Measurements from ENCODE around the gene AFAP1.

AFAP1 gene

GRCh38 chr4:7760706-7761105 lies 179.0 kb downstream of the AFAP1 start:
- no peaks in the 10 kb centered on the region for H3K79me1 ChIP-seq (ENCODE audit: low read length)
- no peaks in the 10 kb centered on the region for H3K79me2 ChIP-seq (ENCODE audit: control insufficient read depth, insufficient read depth, low read length, poor library complexity)
- H3K27ac ChIP-seq (ENCODE audit: low read depth, low read length) = no peak overlapping the region
- H3K27me3 ChIP-seq (ENCODE audit: insufficient read depth, low read length) = no peaks in the 10 kb centered on the region
- H3K14ac ChIP-seq (ENCODE audit: low read length) = no peak overlapping the region
- no peak overlapping the region for H4K8ac ChIP-seq (ENCODE audit: low read depth, low read length)
- H4K91ac ChIP-seq (ENCODE audit: low read depth, low read length) = no peak overlapping the region
- no peak overlapping the region for H3K18ac ChIP-seq (ENCODE audit: low read length)
- H2BK120ac ChIP-seq (ENCODE audit: insufficient read depth, low read length, poor library complexity) = no peak overlapping the region
- no CpG with 5 or more reads among the region's 16 CpGs for WGBS (ENCODE audit: extremely low coverage, insufficient coverage, insufficient read length)
- peaks cover 9 to 11% of the 10 kb centered on the region in 2 experiments for H3K4me1 ChIP-seq (ENCODE audit: control insufficient read depth in 1 of 2, insufficient read depth in 2 of 2, low read length in 2 of 2)
- H2BK12ac ChIP-seq (ENCODE audit: low read length) = no peak overlapping the region
- no peak overlapping the region for H2AFZ ChIP-seq (ENCODE audit: insufficient read depth, low read length, poor library complexity)
- no peak overlapping the region for H3K4ac ChIP-seq (ENCODE audit: low read depth, low read length)
- H3K4me3 ChIP-seq (ENCODE audit: low read depth, low read length) = no peak overlapping the region
- no peaks in the 10 kb centered on the region for H3K9me3 ChIP-seq (ENCODE audit: insufficient read depth, low read depth, low read length)
- H2BK5ac ChIP-seq (ENCODE audit: low read depth, low read length, poor library complexity) = no peak overlapping the region
- no peak overlapping the region for H3K4me2 ChIP-seq (ENCODE audit: low read length)
- no peak overlapping the region for H3K9ac ChIP-seq (ENCODE audit: low read length)
- no peak overlapping the region for H2AK5ac ChIP-seq (ENCODE audit: low read length)
- H3K36me3 ChIP-seq (ENCODE audit: control insufficient read depth in 1 of 2, insufficient read depth in 2 of 2, low read length in 2 of 2) = peaks cover 40 to 45% of the 10 kb centered on the region in 2 experiments
- H3K23ac ChIP-seq (ENCODE audit: low read length) = no peak overlapping the region
- DNase-seq = no peak
- H4K12ac ChIP-seq (ENCODE audit: low read depth, low read length) = no peak overlapping the region

- H3K14ac ChIP-seq (ENCODE audit: low read length) = no peak overlapping the region
- no peaks in the 10 kb centered on the region for H3K79me1 ChIP-seq (ENCODE audit: low read length)
- no peaks in the 10 kb centered on the region for H3K27me3 ChIP-seq (ENCODE audit: insufficient read depth, low read length)
- H3K36me3 ChIP-seq (ENCODE audit: control insufficient read depth in 1 of 2, insufficient read depth in 2 of 2, low read length in 2 of 2) = peaks cover 35 to 41% of the 10 kb centered on the region in 2 experiments
- no peak overlapping the region for H2BK5ac ChIP-seq (ENCODE audit: low read depth, low read length, poor library complexity)
- no peak overlapping the region for H3K18ac ChIP-seq (ENCODE audit: low read length)
- no peak overlapping the region for H2AFZ ChIP-seq (ENCODE audit: insufficient read depth, low read length, poor library complexity)
- H3K23ac ChIP-seq (ENCODE audit: low read length) = no peak overlapping the region
- no peak overlapping the region for H2AK5ac ChIP-seq (ENCODE audit: low read length)
- no peak overlapping the region for H3K27ac ChIP-seq (ENCODE audit: low read depth, low read length)
- DNase-seq = no peak
- H4K91ac ChIP-seq (ENCODE audit: low read depth, low read length) = no peak overlapping the region
- no peak overlapping the region for H4K8ac ChIP-seq (ENCODE audit: low read depth, low read length)
- no peak overlapping the region for H4K12ac ChIP-seq (ENCODE audit: low read depth, low read length)
- H3K4ac ChIP-seq (ENCODE audit: low read depth, low read length) = no peak overlapping the region
- no CpG with 5 or more reads among the region's 9 CpGs for WGBS (ENCODE audit: extremely low coverage, insufficient coverage, insufficient read length)
- H2BK12ac ChIP-seq (ENCODE audit: low read length) = no peak overlapping the region
- H3K9ac ChIP-seq (ENCODE audit: low read length) = no peak overlapping the region
- H3K4me3 ChIP-seq (ENCODE audit: low read depth, low read length) = no peak overlapping the region
- H3K79me2 ChIP-seq (ENCODE audit: control insufficient read depth, insufficient read depth, low read length, poor library complexity) = no peaks in the 10 kb centered on the region
- H3K4me1 ChIP-seq (ENCODE audit: control insufficient read depth in 1 of 2, insufficient read depth in 2 of 2, low read length in 2 of 2) = peaks cover 9 to 11% of the 10 kb centered on the region in 2 experiments
- H3K9me3 ChIP-seq (ENCODE audit: insufficient read depth, low read depth, low read length) = no peaks in the 10 kb centered on the region
- H3K4me2 ChIP-seq (ENCODE audit: low read length) = no peak overlapping the region
- no peak overlapping the region for H2BK120ac ChIP-seq (ENCODE audit: insufficient read depth, low read length, poor library complexity)
Observed at GRCh38 chr4:7760228-7760627, 179.4 kb downstream of the AFAP1 start.

- Histone ChIP-seq H4K91ac (ENCODE audit: low read depth, low read length) (no peak overlapping the region), H2BK5ac (ENCODE audit: low read depth, low read length, poor library complexity) (no peak overlapping the region), H2AFZ (ENCODE audit: insufficient read depth, low read length, poor library complexity) (no peak overlapping the region), H2BK12ac (ENCODE audit: low read length) (no peak overlapping the region), H3K4me2 (ENCODE audit: low read length) (no peak overlapping the region), H3K23ac (ENCODE audit: low read length) (no peak overlapping the region), H3K9me3 (ENCODE audit: insufficient read depth, low read depth, low read length) (no peaks in the 10 kb centered on the region), H3K27ac (ENCODE audit: low read depth, low read length) (no peak overlapping the region), H4K12ac (ENCODE audit: low read depth, low read length) (no peak overlapping the region), H4K8ac (ENCODE audit: low read depth, low read length) (no peak overlapping the region), H3K18ac (ENCODE audit: low read length) (no peak overlapping the region), H3K36me3 (ENCODE audit: control insufficient read depth in 1 of 2, insufficient read depth in 2 of 2, low read length in 2 of 2) (peaks cover 31 to 41% of the 10 kb centered on the region in 2 experiments), H3K4me1 (ENCODE audit: control insufficient read depth in 1 of 2, insufficient read depth in 2 of 2, low read length in 2 of 2) (peaks cover 9 to 11% of the 10 kb centered on the region in 2 experiments), H3K9ac (ENCODE audit: low read length) (no peak overlapping the region), H3K14ac (ENCODE audit: low read length) (no peak overlapping the region), H3K4ac (ENCODE audit: low read depth, low read length) (no peak overlapping the region), H3K27me3 (ENCODE audit: insufficient read depth, low read length) (no peaks in the 10 kb centered on the region), H2BK120ac (ENCODE audit: insufficient read depth, low read length, poor library complexity) (no peak overlapping the region), H2AK5ac (ENCODE audit: low read length) (no peak overlapping the region), H3K79me1 (ENCODE audit: low read length) (no peaks in the 10 kb centered on the region), H3K4me3 (ENCODE audit: low read depth, low read length) (no peak overlapping the region), H3K79me2 (ENCODE audit: control insufficient read depth, insufficient read depth, low read length, poor library complexity) (no peaks in the 10 kb centered on the region)
- WGBS (ENCODE audit: extremely low coverage, insufficient coverage, insufficient read length) = no CpG with 5 or more reads among the region's 7 CpGs
- DNase-seq = no peak
Observed at GRCh38 chr4:7759635-7760034, 180.0 kb downstream of the AFAP1 start.

GRCh38 chr4:7759216-7759615 lies 180.4 kb downstream of the AFAP1 start:
- Histone ChIP-seq H3K9ac (ENCODE audit: low read length) (no peak overlapping the region), H3K4ac (ENCODE audit: low read depth, low read length) (no peak overlapping the region), H2AK5ac (ENCODE audit: low read length) (no peak overlapping the region), H2AFZ (ENCODE audit: insufficient read depth, low read length, poor library complexity) (no peak overlapping the region), H3K14ac (ENCODE audit: low read length) (no peak overlapping the region), H3K18ac (ENCODE audit: low read length) (no peak overlapping the region), H3K4me2 (ENCODE audit: low read length) (no peak overlapping the region), H3K79me1 (ENCODE audit: low read length) (no peaks in the 10 kb centered on the region), H3K79me2 (ENCODE audit: control insufficient read depth, insufficient read depth, low read length, poor library complexity) (no peaks in the 10 kb centered on the region), H3K27me3 (ENCODE audit: insufficient read depth, low read length) (no peaks in the 10 kb centered on the region), H3K9me3 (ENCODE audit: insufficient read depth, low read depth, low read length) (no peaks in the 10 kb centered on the region), H4K8ac (ENCODE audit: low read depth, low read length) (no peak overlapping the region), H3K36me3 (ENCODE audit: control insufficient read depth in 1 of 2, insufficient read depth in 2 of 2, low read length in 2 of 2) (peaks cover 31 to 41% of the 10 kb centered on the region in 2 experiments), H2BK5ac (ENCODE audit: low read depth, low read length, poor library complexity) (no peak overlapping the region), H3K4me1 (ENCODE audit: control insufficient read depth in 1 of 2, insufficient read depth in 2 of 2, low read length in 2 of 2) (peaks cover 9 to 11% of the 10 kb centered on the region in 2 experiments), H2BK120ac (ENCODE audit: insufficient read depth, low read length, poor library complexity) (no peak overlapping the region), H2BK12ac (ENCODE audit: low read length) (no peak overlapping the region), H4K91ac (ENCODE audit: low read depth, low read length) (no peak overlapping the region), H3K23ac (ENCODE audit: low read length) (no peak overlapping the region), H3K27ac (ENCODE audit: low read depth, low read length) (no peak overlapping the region), H3K4me3 (ENCODE audit: low read depth, low read length) (no peak overlapping the region), H4K12ac (ENCODE audit: low read depth, low read length) (no peak overlapping the region)
- WGBS (ENCODE audit: extremely low coverage, insufficient coverage, insufficient read length) = no CpG with 5 or more reads among the region's 12 CpGs
- no peak for DNase-seq
